DMS 273 (cell line): ENCODE measurements around the gene LAPTM5.

Experiments
- DNase-seq: peaks from one replicate; lab custom pipeline; 2025; ENCODE audit not compliant: unreplicated experiment; lab: John Stamatoyannopoulos, UW

LAPTM5 gene

DNA sequence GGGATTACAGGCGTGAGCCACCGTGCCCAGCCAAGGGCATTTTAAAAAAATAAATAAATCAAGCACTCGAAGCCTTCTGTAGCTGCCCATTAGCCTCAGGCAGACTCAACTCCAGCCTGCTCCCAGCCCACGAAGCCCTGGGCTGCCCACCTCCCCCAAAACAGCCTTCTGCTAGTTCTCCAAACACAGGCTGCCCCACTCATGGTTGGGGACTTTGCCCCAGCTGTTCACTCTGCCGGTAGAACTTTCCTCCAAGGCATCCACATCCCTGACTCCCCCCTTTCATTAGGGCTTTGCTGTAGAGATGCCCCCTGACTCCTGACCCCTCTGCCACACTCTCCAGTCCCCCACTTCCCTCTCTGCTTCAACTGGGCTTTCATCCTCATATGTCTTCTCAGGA is 29.7 kb upstream of the LAPTM5 start:
- no peak for DNase-seq

DNA sequence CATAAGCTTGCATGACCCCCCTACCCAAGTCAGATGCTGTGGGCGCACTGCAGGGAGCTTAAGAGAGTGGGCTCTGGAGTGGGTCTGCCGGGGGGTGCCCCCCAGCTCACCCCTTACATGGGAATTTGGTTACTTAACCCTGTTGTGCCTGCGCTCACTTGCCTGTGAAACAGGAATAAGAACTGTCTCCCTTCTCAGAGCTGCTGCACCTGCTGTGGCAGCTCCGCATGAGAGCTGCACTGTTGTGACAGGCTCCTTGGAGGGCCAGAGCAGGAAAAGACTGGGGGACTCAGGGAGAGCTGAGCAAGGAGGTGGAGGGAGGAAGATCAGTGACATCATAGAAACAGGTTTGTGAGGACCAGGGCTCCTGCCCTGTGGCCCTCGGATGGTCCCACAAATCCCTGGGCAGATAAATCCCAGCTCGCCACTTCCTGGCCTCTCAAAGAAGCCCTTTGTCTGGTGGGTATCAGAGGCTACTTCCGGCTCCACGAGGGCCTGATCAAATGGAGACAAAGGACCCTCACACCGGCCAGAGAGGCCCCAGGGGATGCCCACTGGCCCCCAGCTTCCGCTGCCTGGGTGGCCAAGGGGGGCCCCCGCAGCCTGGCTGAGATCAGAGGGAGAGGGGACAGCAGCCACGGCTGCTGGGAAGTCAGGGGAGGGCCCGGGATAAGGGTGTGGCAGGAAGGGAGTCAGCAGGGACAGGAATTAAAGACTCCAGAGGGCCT is 28.9 kb upstream of the LAPTM5 start:
- DNase-seq, result no peak

DNA sequence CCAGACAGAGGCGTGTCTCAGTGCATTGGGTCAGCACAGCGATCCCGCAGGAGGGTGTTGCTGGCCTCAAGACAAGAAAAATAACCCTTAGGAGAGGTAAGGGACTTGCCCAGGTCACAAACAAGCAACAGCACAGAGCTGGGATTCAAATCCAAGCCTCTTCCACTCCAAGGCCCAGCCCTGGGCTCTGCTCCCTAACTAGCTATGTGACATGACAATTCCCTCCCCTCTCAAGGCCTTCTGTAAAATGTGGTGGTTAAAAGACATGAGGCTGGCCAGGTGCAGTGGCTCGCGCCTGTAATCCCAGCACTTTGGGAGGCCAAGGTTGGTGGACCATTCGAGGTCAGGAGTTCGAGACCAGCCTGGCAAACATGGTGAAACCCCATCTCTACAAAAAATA is 28.1 kb upstream of the LAPTM5 start:
- DNase-seq, result no peak

DNA sequence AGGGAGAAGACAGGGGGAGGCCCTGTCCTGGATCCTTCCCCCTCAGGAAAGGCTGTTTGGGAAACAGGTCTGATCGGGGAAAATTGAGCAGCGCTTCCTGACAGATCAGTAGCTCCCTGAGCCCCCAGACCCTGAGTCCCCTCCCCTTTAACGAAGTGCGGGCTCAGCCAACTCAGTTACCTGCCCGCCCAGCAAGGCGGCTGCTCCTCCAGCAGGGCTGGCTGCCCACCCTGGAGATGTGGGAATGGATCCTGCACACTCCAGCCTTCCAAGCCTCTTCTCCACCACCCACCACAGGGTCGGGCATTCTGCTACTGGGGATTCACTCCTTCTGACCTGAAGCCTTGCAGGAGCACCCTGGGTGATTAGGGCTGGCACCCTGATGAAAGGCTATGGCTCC is 27.6 kb upstream of the LAPTM5 start:
- no peak for DNase-seq

DNA sequence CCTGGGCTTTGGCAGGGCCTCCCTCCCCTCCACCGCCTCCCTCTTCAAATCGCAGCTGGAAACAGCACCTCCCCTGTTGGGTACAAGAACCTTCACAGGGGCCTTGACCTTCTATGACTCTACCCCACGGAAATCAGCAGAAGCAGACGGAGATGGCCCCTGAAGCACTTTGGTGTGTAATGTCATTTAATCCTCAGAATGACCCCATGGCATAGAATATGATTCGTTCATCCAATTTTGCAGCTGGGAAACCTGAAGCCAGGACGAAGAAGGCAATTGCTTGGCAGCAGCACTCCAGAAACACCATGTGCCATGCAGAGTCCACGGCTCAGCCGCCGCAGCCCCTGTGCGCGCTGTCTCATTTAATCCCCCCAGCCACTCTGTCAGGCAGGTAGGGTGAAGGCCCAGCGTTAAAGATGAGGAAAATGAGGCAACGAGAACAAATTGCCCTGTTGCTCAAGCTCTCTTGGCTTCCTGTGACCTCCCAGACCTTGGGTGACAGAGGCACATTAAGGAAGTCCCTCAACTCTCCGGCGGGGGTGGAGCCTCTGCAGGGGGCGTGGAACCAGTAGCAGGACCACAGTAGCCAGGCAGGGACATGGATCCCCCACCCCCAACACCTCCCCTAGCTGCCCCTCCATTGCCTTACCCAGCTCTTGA is 25.8 kb upstream of the LAPTM5 start:
- DNase-seq, result no peak

DNA sequence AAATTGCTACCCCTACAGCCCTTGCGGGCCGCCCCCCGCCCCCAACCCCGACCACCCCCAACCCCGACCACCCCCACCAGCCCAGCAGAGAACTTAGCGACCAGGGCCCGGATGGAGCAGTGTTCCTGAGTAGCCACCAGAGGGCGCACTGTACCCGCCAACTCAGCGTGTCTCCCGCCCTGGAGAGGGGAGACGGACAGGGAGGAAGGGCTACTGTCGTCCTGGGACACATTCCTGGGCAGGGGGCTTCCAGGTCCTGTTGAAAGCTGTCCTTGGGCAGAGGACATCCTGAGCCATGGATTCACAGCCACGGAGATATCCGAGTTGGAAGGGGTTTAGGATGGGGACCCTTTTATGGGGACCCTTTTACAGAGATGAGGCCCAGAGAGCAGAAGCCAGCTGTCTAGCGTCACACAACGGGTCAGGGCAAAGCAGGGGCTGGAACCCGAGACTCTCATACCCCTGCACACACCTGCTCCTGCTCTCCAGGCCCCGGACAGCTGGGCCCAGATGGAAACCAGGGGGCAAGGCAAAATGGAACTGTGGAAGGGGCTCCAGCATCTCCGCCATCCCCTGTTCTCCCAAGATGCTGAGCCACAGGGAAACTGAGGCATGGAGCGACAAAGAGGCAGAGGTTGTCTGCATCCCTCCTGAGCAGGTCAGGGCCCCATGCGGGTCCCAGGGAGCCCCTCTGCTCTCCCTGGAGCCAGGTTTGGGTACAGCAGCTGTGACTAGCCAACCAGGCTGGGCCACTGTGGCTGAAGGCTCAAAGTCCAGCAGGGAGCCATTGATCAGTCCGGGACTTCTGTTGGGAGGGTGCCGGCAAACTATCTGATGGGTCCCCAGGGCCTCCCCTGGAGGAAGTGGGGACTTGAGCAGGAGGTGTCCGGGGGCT is 25.0 kb upstream of the LAPTM5 start:
- DNase-seq, result peak; percentile 84

DNA sequence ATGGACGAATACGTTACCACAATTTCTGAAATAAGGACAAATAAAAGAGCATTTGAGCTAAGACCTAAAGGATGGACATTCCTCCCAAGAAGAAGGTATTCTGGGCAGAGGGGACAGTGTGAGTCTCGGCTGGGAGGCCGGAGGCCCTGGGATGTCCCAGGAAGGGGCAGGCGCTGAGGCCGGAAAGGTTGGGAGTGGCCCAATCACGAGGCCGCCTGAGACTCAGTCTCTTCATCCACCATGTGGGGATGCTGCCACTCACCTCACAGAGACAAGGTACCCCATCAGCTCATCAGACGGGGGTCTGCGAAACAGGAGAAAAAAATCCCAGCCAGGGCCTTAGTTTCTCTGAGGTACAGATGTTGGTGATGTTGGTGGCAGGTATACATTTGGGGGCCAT is 24.3 kb upstream of the LAPTM5 start:
- DNase-seq, result no peak

DNA sequence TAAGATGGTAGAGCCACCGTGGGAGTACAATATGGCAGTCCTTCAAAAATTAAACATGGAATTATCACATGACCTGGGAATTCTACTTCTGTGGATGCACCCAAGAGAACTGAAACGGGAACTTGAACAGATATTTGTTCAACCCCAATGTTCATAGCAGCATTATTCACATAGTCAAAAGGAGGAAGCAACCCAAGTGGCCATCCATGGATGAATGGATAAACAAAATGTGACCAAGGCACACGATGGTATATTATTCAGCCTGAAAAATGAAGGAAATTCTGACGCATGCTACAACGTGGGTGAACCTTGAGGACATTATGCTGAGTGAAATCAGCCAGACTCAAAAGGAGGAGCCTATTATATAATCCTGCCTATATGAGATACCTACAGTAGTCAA is 22.8 kb upstream of the LAPTM5 start:
- no peak for DNase-seq

DNA sequence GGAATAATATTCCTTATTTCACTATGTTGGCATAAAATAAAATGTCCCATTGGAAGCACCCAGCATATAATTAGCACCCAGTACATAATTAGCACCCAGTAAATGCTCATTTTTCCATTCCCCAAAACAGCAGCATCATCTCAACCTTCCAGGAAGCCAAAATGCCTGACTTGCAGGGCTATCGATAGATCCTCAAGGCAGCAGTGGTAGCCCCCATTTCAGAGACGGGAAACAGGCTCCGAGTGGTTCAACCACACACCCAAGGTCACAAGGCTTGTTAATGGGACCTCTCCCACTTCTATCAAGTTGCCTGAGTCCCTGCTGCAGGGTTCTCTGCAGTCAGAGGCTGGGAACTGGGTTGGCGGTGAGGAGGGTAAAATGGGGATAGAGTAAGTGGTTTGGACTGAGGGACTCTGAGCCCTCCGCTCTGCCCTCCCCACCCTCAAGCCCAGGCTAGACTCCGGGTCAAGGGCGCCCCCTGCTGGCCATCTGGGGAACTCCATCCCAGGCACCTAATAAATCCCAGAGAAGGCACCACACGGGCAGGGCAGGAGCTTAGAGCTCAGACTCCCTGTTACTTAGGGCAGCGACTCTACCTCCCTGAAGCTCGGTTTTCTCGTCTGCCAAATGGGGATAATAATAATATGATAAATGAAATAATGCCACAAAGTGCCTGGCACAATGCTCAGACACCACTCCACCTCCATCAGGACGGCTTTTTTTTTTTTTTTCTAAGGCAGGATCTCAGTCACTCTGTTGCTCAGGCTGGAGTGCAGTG is 21.9 kb upstream of the LAPTM5 start:
- DNase-seq, result peak; percentile 92

DNA sequence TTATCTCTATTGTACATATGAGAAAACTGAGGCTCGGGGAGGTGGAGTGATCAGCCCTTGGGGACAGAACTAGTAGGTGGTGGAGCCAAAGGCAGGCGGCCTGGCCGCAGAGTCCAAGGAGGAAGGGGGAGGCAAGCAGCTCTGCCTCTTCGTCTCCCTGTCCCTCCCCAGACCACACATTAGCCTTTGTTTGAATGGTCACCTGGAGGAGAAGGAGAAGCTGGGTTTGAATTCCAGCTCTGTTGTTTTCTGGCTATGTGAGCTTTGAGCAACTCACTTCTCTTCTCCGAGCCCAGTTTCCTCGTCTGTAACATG is 21.4 kb upstream of the LAPTM5 start:
- DNase-seq, result no peak

DNA sequence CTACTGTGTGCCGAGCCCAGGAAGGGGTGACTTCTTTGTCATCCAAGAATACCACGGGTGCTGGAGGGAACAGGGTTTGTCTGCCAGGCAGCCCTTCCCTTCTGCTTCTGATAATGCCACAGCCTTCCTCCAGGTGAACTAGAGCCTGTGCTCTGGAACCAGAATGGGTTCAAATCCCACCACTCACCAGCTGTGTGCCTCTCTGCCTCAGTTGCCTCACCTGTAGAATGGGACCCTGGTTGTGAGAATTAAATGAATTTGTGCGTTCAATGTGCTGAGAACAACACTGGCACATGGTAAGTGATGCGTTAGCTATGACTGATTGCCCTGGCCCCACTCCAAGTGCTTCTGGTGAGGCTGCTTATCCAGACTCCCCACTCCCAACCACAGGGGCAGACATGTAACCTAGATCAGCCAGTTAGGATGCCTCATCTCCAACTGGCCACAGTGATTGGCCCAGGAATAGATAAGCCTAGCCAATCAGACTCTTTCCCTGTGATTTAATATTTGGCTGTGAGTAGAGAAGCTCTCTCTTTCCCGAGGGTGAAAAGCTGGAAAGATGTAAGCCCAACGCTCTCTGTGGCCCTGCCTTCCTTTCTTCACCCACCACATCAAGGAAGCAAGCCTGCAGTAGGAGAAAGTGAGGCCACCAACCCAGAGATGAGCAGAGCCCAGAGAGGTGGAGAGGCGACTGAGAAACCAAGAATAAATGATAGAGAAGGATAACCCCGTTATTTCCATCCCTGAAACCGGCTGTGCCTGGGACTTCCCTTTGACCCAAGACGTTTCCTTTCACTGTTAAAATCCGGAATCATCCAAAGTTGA is 20.8 kb upstream of the LAPTM5 start:
- peak; percentile 90 for DNase-seq

DNA sequence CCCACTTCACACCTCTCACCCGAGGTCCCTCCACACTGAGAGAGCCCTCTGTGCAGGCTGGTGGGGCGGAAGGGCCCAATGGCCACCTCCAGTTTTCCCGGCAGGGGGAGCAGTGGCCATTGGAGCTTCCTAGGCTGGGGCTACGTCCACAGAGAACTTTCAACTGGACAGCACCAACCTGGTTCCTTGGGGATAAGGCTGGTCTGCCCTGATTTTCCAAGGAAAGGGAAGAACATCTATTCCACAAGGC is 20.3 kb upstream of the LAPTM5 start:
- peak; percentile 30 for DNase-seq

DNA sequence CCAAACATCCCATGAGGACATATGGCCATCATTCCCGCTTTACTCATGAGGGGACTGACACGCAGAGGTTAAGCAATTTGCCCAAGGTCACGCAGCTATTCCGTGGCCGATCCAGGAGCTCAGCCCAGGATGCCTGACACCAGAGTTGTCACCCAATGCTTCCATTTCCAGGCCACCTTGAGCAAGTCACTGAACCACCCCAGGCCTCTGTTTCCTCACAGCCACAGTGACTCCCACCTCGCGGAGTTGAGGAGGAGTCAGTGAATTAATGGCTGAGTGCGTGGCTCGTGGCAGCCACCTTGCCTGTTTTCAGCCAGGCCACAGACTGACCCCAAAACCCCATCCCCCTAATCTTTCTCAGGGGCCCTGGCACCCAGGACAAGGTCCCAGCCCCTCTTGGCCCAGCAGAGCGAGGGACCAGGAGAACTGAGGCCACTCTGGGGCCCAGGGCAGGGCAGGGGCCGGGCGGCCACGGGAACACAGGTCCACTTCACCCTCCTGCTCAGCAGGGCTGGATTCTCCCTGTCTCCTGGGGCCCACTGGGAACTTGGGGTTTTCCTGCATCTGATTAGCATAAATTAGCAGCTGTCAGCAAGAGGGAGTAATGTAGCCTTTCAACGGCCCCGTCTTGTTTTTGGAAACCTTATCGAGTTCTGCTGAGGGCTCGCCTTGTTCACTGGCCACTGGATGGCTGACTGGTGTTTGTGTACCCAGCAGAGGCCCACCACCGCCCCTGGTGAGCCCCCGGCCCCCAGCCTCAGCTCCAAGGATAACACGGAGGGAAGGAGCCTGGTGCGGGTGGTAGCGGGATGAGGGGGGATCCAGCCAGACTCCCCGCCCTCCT is 19.7 kb upstream of the LAPTM5 start:
- peak; percentile 38 for DNase-seq

DNA sequence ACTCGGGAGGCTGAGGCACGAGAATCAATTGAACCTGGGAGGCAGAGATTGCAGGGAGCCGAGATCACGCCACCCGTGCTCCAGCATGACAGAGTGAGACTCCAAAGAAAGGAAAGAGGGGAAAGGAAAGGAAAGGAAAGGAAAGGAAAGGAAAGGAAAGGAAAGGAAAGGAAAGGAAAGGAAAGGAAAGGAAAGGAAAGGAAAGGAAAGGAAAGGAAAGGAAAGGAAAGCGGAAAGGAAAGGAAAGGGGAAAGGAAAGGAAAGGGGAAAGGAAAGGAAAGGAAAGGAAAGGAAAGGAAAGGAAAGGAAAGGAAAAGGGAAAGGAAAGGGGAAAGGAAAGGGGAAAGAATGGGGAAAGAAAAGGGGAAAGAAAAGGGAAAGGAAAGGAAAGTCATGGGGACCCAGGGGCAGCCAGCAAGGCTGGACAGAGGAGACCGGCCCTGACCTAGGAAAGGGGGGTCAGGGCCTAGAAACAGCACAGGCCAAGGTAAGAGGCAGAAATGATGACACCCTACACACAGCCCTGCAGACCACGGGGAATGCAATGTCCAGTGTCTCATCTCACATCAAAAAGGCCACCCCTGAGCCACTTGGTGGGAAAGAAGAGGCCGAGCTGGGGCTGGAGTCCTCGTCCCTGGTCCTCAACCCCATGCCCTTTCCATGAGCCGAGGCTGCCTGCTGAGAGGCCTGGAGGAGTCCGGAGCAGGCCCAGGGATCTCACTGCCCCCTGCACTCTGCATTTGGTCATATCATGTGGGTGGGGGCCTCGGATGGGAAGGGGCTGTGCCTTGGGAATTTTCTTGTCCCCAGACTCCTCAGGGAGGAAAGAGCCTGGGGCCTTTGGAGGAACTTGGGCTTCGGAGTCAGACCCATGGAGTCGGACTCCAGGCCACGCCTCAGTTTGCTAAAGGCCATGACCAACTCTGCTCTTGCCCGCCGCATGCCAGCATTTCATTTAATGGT is 18.8 kb upstream of the LAPTM5 start:
- DNase-seq, result no peak

DNA sequence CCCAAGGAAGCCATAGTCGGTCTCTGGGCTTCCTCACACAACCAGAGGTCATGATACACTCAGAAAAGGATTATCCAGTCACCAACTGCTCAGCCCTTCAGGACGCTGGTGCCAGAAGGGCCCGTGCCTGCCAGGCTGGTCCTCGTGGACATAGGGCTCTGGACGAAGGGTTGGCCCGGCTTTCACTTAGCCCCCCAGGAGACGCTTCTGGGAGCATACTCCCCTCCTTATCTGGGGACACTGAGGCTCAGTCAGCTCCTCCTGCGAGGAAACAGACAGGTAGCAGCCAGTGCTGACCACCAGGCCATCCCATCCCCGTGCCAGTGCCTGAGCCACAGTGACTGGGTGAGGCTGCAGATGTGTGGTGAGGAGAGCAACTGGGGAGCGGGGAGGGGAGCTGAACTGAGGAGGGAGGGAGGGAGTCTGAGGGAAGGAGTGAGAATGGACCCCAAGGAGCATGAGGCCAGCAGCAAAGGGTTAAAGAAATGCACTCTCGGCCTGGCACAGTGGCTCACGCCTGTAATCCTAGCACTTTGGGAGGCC is 17.9 kb upstream of the LAPTM5 start:
- no peak for DNase-seq

DNA sequence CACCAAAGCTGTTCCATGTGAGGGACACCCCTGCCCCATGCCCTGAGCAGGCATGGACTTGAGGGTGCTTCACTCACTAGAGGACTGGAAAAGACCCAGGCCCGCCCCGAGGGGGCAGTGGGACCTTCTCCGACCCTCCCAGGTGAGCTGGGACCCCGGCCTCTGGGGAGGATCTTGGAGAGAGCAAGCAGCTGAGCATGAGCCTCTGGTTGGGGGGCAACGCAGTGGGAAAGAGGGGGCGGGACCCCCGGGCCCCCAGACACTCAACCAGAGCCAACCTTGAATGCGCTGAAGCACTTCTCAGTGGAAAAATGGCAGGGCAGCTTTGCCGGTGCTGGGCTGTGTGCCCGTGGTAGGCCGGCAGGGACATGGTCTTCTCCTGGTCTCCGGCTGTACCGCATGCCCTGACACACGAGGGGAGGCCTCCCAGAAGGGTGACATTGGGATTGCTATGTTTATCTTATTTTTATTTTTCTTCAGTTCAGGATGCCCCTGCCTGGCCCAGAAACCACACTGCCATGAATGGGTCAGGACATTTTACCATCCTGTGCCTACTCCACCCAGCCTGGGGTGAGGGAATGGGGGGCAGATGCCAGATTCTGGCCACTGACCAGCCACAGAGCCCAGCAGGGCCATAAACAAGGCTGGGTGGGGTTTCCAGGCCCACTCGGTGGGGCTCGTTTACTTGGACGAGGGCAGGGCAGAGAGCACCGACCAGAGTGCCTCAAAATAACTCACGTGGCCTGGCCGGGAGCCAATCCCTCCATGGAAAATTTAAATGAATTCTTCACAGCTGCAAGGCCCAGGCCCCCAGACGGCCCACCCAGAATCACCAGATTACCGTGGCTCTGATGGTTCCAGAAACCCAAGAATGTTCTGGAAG is 17.2 kb upstream of the LAPTM5 start:
- no peak for DNase-seq

DNA sequence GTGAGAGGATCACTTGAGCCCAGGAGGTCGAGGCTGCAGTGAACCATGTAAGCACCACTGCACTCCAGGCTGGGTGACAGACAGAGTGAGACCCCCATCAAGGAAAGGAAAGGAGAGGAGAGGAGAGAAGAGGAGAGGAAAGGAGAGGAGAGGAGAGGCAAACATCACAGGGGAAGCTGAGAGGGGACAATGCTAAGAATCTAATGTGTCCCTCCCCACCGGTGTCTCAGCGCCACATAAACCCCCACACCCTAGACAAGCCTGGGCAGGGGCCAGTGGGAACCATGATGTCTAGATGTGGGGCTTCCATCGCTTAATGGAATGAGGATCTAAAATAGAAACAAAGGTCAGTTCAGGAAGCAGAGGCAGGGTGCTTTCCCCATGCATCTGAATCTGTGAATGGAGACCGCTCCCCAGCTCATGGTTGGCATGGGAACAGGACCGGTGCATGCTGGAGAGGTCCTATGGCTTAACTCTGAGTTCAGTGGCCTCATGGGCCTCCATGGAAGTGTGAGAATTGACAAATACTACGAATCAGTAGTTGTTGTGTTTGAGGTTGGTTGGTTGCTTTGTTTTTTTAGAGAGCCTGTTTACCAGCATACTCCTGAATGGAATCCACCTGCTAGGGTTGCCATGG is 16.3 kb upstream of the LAPTM5 start:
- no peak for DNase-seq
